Esophagus muscularis mucosa (tissue), 4 donors: ENCODE data around the gene PGAM1. TPM values are rescaled to one million over a fixed set of nuclear protein-coding genes. Genes with fewer than 3 reads are reported as not detected.
"Not testable (repeated sequence)": the region's sequence is repeated elsewhere in the genome, so short reads cannot be mapped to it uniquely, and the experiment has no call there.

ENCODE experiments used
- DNase-seq: peaks from one replicate; pipeline ENCODE4 v3.0.0-alpha.2; 2017; ENCODE audit errors: extremely low spot score
- H3K27ac ChIP-seq, 4 donors: fragments of 200-600 bp; sonication (generic); replicated peaks in 1 of 4; 1 replicate in 3 of 4; 2 replicates in 1 of 4; pipeline ENCODE4 v1.5.1; 2016 to 2019; ENCODE audit warnings: mild to moderate bottlenecking in 1 of 4
- H3K27me3 ChIP-seq, 4 donors: fragments of 200-600 bp; sonication (generic); one replicate each; pipeline versions ENCODE4 v1.5.1 to v1.6.0; 2016 to 2019
- H3K36me3 ChIP-seq, 4 donors: fragments of 200-600 bp; sonication (generic); one replicate each; pipeline ENCODE4 v1.5.1; 2016 to 2019
- H3K4me1 ChIP-seq, 4 donors: fragments of 200-600 bp; sonication (generic); one replicate each; pipeline ENCODE4 v1.5.1; 2016 to 2019
- H3K4me3 ChIP-seq, 4 donors: fragments of 200-600 bp; sonication (generic); 1 replicate in 2 of 4; 2 replicates in 2 of 4; pipeline ENCODE4 v1.5.1; 2016 to 2019; ENCODE audit warnings: mild to moderate bottlenecking in 4 of 4, moderate library complexity in 1 of 4
- H3K9me3 ChIP-seq, 4 donors: fragments of 200-600 bp; sonication (generic); 1 replicate in 3 of 4; 2 replicates in 1 of 4; pipeline ENCODE4 v1.5.1; 2016 to 2019
- EP300 ChIP-seq: sonication (generic); formaldehyde crosslinking; IDR thresholded peaks from one replicate; pipeline ENCODE4 v1.6.1; 2017; ENCODE audit warnings: antibody characterized with exemption
- POLR2A ChIP-seq: fragments of 450-650 bp; IDR thresholded peaks from one replicate; pipeline ENCODE4 v1.6.1; 2017; ENCODE audit warnings: antibody characterized with exemption, moderate library complexity, mild to moderate bottlenecking, low read depth
- POLR2AphosphoS5 ChIP-seq, 2 donors: sonication (generic); formaldehyde crosslinking; IDR thresholded peaks; one replicate each; pipeline ENCODE4 v1.6.1; 2017; ENCODE audit warnings: antibody characterized with exemption in 2 of 2
- WGBS: methylation state at CpG from one replicate; pipeline ENCODE4 v1.1.5; 2018; 5-methylcytosine and 5-hydroxymethylcytosine counted together
- intact Hi-C: fragments of 100-400 bp; cut with DNase I; formaldehyde crosslinking; loops from one replicate; pipeline ENCODE4 v1.15.1; 2023
- total RNA-seq, 4 donors: library from RNA; depleted of rRNA; stranded (reverse); fragments of >200 nt; gene quantifications; one replicate each; pipeline versions ENCODE4 v1.1.0 to v1.2.1, GENCODE V29; 2016
- TF ChIP-seq, protein P1 (sequence below), 3 experiments: fragments of 200-600 bp in 2 of 3; fragments of 450-650 bp in 1 of 3; sonication (generic) in 2 of 3; IDR thresholded peaks; one replicate each; pipeline ENCODE4 v1.5.1; 2017 to 2019; ENCODE audit warnings: antibody characterized with exemption in 3 of 3, mild to moderate bottlenecking in 2 of 3, moderate library complexity in 1 of 3

The PGAM1 gene
- total RNA-seq, 4 donors from 2014 or later, result 282 to 381 (median 321) TPM

DNA sequence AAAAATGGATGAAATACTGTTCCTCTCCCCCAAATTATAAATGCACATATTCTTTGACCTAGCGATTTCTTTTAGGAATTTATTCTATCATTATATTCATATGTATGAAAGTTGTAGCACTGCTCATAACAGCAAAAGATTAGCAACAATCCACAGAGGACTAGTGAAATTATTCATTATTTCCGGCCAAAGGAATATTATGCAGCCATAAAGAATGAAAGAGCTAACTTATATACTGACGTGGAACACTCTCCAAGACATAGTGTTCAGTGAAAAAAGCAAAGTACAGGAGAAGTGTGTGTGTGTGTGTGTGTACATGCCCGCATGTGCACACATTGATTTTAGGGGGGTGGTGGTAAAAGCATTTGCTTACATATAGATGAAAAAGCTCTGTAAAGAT lies 48.9 kb downstream of the PGAM1 start:
- no peak overlapping the region for H3K27ac ChIP-seq
- peaks cover 0 to 10% (median 7%) of the 10 kb centered on the region in 4 donors for H3K4me1 ChIP-seq
- H3K36me3 ChIP-seq, result peaks cover 54 to 100% (median 94%) of the 10 kb centered on the region in 4 donors
- no peak for DNase-seq
- H3K9me3 ChIP-seq, result no peaks in the 10 kb centered on the region
- intact Hi-C loops, result no loop called here
- no peak overlapping the region for H3K4me3 ChIP-seq
- WGBS, result 97% methylated on average over 4 of the region's 4 CpGs
- TF ChIP-seq POLR2AphosphoS5 (IDR thresholded peaks at IDR 0.05), result no peak
- no peaks in the 10 kb centered on the region for H3K27me3 ChIP-seq

DNA sequence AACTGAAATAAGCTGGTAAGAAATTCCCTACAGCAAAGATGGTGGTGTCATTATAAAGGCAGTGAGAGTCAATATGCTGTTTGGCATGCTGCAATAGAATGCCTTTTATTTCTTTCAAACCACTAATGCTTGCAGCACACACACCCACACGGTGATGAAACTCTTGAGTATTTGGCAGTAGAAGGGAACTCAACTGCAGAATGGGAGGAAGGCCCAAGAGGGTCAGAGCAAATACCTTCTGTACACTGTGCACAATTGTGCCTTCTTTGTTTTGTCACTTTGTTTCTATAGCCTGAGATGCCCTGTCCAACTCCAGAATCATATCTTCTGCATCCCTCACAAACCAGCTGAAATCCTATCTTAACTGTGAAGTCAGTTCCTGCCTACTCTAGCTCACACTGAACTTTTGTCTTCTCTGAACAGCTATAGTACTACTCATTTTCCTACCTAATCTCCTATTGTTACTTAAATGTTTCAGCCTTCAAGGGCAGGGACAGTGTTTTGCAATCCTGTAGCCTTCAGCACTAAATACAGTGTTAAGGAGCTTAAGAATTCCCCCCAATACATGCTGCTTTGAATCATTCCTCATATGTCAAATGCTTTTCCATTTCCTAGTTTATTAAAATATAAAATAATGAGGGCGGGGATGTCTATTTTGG lies 50.1 kb downstream of the PGAM1 start:
- Histone ChIP-seq H3K36me3 (peaks cover 50 to 100% (median 95%) of the 10 kb centered on the region in 4 donors), H3K27me3 (no peaks in the 10 kb centered on the region), H3K4me3 (no peak overlapping the region), H3K4me1 (peaks cover 3 to 15% (median 12%) of the 10 kb centered on the region in 4 donors), H3K27ac (no peak overlapping the region), H3K9me3 (no peaks in the 10 kb centered on the region)
- TF ChIP-seq, protein P1, sequence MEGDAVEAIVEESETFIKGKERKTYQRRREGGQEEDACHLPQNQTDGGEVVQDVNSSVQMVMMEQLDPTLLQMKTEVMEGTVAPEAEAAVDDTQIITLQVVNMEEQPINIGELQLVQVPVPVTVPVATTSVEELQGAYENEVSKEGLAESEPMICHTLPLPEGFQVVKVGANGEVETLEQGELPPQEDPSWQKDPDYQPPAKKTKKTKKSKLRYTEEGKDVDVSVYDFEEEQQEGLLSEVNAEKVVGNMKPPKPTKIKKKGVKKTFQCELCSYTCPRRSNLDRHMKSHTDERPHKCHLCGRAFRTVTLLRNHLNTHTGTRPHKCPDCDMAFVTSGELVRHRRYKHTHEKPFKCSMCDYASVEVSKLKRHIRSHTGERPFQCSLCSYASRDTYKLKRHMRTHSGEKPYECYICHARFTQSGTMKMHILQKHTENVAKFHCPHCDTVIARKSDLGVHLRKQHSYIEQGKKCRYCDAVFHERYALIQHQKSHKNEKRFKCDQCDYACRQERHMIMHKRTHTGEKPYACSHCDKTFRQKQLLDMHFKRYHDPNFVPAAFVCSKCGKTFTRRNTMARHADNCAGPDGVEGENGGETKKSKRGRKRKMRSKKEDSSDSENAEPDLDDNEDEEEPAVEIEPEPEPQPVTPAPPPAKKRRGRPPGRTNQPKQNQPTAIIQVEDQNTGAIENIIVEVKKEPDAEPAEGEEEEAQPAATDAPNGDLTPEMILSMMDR (IDR thresholded peaks at IDR 0.05), result no peak
- TF ChIP-seq EP300 (no peak), POLR2AphosphoS5 (IDR thresholded peaks at IDR 0.05) (no peak), POLR2A (no peak)
- intact Hi-C loops, result no loop called here
- 63% methylated on average over 2 of the region's 2 CpGs for WGBS
- no peak for DNase-seq

DNA sequence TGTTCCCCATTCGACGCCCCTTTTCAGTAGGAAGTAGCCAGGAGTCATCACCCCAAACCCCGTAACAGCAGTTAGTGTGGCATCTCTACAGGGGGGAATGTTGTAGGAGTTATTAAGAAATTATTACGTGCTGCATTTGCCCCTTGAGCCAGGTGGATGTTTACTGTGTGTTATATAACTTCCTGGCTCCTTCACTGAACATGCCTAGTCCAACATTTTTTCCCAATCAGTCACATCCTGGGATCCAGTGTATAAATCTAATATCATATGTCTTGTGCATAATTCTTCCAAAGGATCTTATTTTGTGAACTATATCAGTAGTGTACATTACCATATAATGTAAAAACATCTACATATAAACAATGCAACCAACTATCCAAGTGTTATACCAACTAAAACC lies 53.4 kb downstream of the PGAM1 start:
- intact Hi-C loops, H3K27ac ChIP-seq, H3K4me3 ChIP-seq, DNase-seq, H3K9me3 ChIP-seq, H3K27me3 ChIP-seq: not testable (repeated sequence)
- H3K36me3 ChIP-seq, result peaks cover 40 to 92% (median 80%) of the 10 kb centered on the region in 4 donors
- WGBS, result 83% methylated on average over 4 of the region's 4 CpGs
- peaks cover 3 to 29% (median 27%) of the 10 kb centered on the region in 4 donors for H3K4me1 ChIP-seq

DNA sequence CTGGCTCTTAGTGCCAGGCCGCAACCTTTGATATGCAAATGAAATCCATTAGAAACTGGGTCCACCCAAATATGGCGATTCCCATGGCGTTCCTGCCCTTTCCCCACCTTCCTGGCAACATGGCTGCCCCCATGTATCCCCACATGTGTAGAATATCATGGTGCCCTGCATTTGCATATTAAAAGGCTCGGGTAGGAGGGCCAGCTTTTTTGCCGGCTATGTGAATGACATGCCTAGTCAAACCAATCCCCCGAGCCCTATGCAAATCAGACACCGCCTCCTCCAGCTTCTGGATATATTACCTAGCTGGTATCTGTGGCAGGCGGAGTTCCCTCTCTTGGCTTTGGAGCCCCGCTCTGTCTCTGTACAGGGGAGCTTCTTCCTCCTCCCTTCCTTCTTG lies 53.9 kb downstream of the PGAM1 start:
- Histone ChIP-seq H3K4me3 (no peak overlapping the region), H3K27ac (no peak overlapping the region), H3K27me3 (no peaks in the 10 kb centered on the region), H3K4me1 (peaks cover 3 to 29% (median 27%) of the 10 kb centered on the region in 4 donors), H3K36me3 (peaks cover 40 to 87% (median 77%) of the 10 kb centered on the region in 4 donors), H3K9me3 (no peaks in the 10 kb centered on the region)
- no peak for DNase-seq
- TF ChIP-seq POLR2A (no peak), EP300 (no peak), POLR2AphosphoS5 (IDR thresholded peaks at IDR 0.05) (no peak)
- TF ChIP-seq, protein P1 (IDR thresholded peaks at IDR 0.05), result no peak
- 74% methylated on average over 9 of the region's 9 CpGs for WGBS
- intact Hi-C loops, result no loop called here

DNA sequence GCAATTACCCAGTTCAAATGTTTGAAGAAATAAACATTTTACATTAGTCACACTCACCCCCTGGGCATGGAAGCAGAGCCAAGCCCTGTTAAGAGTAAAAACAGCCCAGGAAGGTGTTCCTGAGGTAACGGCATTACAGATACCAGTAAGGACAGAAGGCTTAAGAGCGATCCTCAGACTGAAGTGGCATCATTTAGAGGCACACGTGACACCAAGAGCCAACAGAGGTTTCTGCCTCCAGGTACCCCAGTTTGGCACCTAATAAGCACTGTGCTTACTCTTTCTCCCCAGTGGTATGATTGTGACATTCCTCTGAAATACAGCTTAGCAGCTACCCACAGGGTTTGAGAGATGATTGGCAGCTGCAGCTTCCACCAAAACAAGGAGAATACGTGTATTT lies 55.1 kb downstream of the PGAM1 start:
- intact Hi-C loops, result no loop called here
- Histone ChIP-seq H3K9me3 (no peaks in the 10 kb centered on the region), H3K27me3 (no peaks in the 10 kb centered on the region), H3K4me3 (no peak overlapping the region), H3K36me3 (peaks cover 32 to 76% (median 65%) of the 10 kb centered on the region in 4 donors), H3K27ac (no peak overlapping the region), H3K4me1 (peaks cover 3 to 29% (median 27%) of the 10 kb centered on the region in 4 donors)
- DNase-seq, result no peak
- 80% methylated on average over 4 of the region's 4 CpGs for WGBS
- no peak for TF ChIP-seq POLR2AphosphoS5 (IDR thresholded peaks at IDR 0.05)
- no peak for TF ChIP-seq POLR2A
- no peak for TF ChIP-seq EP300
- TF ChIP-seq, protein P1 (IDR thresholded peaks at IDR 0.05), result no peak

DNA sequence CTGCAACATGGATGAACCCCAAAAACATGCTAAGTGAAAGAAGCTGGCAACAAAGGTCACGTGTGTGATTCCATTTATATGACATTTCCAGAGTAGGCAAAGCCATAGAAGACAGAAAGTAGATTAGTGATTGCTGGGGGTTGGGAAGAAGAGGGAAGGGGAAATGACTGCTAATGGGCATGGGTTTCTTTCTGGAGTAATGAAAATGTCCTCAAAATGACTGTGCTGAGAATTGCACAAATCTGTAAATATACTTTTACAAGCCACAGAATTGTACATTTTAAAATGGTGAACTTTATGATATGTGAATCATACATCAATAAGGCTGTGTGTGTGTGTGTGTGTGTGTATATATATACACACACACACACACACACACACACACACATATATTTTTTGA lies 56.4 kb downstream of the PGAM1 start:
- Histone ChIP-seq H3K9me3 (no peaks in the 10 kb centered on the region), H3K4me3 (no peak overlapping the region), H3K4me1 (peaks cover 3 to 29% (median 27%) of the 10 kb centered on the region in 4 donors), H3K27ac (no peak overlapping the region), H3K27me3 (no peaks in the 10 kb centered on the region), H3K36me3 (peaks cover 19 to 63% (median 52%) of the 10 kb centered on the region in 4 donors)
- TF ChIP-seq POLR2A, result no peak
- TF ChIP-seq, protein P1 (IDR thresholded peaks at IDR 0.05), result no peak
- DNase-seq, result no peak
- intact Hi-C loops, result no loop called here
- 84% methylated on average over 1 of the region's 1 CpG for WGBS
